Cardiac fibroblast (primary cell): ENCODE measurements around the gene USP27X.

Experiments
- DNase-seq, 2 donors: peaks; one replicate each; pipeline versions ENCODE4 v3.0.0 to v3.0.0-alpha.2; 2010; ENCODE audit warnings: low read depth in 2 of 2
- H3K4me3 ChIP-seq, 2 donors: replicated peaks in 1 of 2; 1 replicate in 1 of 2; 2 replicates in 1 of 2; pipeline ENCODE4 v1.5.1; 2011; ENCODE audit warnings: low read depth in 2 of 2, low read length in 2 of 2, mild to moderate bottlenecking in 2 of 2, moderate library complexity in 1 of 2
- CTCF ChIP-seq: IDR thresholded peaks from one replicate; pipeline ENCODE4 v1.5.1; 2011; ENCODE audit warnings: low read depth, mild to moderate bottlenecking, low read length, inconsistent platforms

Gene USP27X

GRCh38 chrX:49860867-49861535 lies 18.3 kb upstream of the USP27X start:
- DNase-seq, result no peak
- TF ChIP-seq CTCF, result no peak
- H3K4me3 ChIP-seq, result no peak overlapping the region

GRCh38 chrX:49862093-49862492 lies 17.2 kb upstream of the USP27X start:
- DNase-seq, result no peak
- H3K4me3 ChIP-seq, result no peak overlapping the region
- no peak for TF ChIP-seq CTCF

GRCh38 chrX:49868739-49869138 lies 10.5 kb upstream of the USP27X start:
- no peak for TF ChIP-seq CTCF
- no peak overlapping the region for H3K4me3 ChIP-seq
- no peak for DNase-seq

- TF ChIP-seq CTCF, result peak; percentile 33
- H3K4me3 ChIP-seq, result no peak overlapping the region
- peak; percentile 34 to 40 for DNase-seq
Observed at GRCh38 chrX:49876750-49877149, 2.5 kb upstream of the USP27X start.

GRCh38 chrX:49877397-49878101 lies 1.7 kb upstream of the USP27X start:
- DNase-seq, result no peak
- H3K4me3 ChIP-seq, result no peak overlapping the region
- TF ChIP-seq CTCF, result no peak

- H3K4me3 ChIP-seq, result peak overlapping the region; percentile 58 to 63
- no peak for TF ChIP-seq CTCF
- peak; percentile 0 to 2 for DNase-seq
Observed at GRCh38 chrX:49878128-49878833, 1.0 kb upstream of the USP27X start.
